Measurements from ENCODE around the gene IFNE.

The IFNE gene, protein sequence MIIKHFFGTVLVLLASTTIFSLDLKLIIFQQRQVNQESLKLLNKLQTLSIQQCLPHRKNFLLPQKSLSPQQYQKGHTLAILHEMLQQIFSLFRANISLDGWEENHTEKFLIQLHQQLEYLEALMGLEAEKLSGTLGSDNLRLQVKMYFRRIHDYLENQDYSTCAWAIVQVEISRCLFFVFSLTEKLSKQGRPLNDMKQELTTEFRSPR

DNA sequence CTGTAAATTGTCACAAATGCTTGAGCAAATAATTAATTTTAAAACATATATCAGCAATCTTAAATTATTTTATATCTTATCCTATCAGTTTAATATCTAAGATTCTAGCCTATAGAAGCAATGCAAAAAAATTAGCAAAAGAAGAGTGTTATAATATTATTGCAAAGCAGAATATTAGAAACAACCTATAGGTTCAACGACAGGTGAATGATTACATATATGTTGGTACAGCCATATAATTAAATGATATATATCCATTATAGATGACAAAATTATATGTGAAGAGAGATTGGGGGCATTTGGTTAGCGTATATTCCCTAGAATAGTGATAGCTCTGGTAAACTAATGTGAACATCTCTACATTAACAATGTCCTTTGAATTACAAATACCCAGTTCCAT, at the start of gene IFNE:
Gene IFNE, minus strand, starts transcription at position 101 of the 400 bp plus-strand sequence. CDS start 619 bp downstream, outside the sequence.
- DNase-seq (ENCODE audit: low spot score), result no peak

DNA sequence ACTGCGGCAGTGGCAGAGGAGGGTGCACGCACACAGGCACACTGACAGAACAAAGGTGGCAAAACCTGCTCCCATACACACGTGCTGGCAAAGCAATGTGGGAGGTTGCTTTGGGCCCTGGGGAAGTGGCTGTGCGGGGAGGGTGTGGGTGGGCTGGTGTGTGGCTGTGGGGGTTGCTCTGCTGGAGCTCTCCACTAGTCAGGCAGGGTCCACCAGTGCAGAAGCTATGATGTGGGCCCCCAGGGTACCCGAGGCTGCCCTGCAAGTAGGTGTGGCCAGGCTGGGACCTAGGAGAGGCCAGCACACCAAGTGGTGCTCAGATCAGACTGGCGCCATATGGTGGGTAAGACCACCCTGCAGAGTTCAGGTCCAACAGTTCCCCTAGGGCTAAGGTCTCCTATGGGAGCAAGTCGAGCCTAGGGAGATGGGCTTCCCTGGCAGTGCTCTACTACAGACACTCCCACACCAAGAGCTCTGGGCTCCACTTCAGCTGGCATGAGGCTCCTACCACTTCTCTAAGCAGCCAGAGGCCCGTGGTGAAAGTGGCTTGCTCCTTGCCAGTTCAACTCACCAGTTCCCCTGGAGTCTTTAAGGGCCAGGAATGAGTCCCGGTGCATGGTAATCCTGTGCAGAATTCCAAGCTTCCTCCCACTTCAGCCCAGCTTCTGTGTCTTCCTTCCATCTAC, 46.2 kb upstream of the IFNE start:
- no peak for DNase-seq (ENCODE audit: low spot score)

DNA sequence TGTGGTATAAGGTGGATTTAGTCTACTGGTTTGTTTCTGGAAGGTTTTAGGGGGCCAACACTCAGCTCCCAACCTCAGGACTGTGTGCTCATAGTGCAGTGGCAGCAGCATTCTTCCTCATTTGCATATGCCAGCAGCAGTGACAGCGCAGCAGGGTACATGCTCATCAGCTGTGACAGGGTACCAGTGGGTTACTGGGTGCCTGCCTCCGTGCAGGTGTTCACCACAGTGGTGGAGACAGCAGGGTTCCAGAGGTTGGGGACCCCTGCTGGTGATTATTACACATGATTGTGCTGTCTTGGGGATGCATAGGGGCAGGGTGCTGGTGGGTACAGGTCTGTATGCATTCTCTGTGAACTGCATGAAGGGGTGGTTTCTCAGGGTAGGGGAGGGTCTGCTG, 45.5 kb upstream of the IFNE start:
- DNase-seq (ENCODE audit: low spot score), result peak; percentile 22

DNA sequence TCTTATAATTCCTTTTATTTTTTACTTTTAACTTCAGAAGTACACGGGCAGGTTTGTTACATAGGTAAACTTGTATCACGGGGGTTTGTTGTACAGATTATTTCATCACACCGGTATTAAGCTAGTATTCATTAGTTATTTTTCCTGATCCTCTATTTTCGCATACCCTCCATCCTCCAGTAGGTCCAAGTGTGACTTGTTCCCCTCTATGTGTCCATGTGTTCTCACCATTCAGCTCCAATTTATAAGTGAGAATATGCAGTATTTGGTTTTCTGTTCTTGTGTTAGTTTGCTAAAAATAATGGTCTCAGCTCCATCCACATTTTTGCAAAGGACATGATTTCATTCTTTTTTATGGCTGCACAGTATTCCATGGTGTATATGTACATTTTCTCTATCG, 43.1 kb upstream of the IFNE start:
- no peak for DNase-seq (ENCODE audit: low spot score)

DNA sequence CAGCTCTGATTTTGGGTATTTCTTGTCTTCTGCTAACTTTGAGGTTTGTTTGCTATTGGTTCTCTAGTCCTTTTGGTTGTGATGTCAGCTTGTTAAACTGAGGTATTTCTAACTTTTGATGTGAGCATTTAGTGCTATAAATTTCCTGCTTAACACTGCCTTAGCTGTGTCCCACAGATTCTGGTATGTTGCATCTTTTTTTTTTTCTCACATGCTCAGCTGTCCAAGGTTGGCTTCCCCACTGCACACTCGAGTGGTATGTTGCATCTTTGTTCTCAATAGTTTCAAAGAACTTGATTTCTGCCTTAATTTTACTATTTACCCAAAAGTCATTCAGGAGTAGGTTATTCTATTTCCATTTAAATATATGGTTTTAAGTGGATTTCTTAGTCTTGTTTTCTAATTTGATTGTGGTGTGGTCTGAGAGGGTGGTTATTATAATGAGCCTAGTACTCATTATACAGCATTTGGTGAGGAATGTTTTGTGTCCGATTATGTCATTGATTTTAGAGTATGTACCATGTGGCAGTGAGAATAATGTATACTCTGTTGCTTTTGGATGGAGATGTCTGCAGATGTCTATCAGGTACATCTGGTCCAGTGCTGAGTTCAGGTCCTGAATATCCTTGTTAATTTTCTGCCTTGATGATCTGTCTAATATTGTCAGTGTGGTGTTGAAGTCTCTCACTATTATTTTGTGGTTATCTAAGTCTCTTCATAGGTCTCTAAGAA, 42.2 kb upstream of the IFNE start:
- no peak for DNase-seq (ENCODE audit: low spot score)

DNA sequence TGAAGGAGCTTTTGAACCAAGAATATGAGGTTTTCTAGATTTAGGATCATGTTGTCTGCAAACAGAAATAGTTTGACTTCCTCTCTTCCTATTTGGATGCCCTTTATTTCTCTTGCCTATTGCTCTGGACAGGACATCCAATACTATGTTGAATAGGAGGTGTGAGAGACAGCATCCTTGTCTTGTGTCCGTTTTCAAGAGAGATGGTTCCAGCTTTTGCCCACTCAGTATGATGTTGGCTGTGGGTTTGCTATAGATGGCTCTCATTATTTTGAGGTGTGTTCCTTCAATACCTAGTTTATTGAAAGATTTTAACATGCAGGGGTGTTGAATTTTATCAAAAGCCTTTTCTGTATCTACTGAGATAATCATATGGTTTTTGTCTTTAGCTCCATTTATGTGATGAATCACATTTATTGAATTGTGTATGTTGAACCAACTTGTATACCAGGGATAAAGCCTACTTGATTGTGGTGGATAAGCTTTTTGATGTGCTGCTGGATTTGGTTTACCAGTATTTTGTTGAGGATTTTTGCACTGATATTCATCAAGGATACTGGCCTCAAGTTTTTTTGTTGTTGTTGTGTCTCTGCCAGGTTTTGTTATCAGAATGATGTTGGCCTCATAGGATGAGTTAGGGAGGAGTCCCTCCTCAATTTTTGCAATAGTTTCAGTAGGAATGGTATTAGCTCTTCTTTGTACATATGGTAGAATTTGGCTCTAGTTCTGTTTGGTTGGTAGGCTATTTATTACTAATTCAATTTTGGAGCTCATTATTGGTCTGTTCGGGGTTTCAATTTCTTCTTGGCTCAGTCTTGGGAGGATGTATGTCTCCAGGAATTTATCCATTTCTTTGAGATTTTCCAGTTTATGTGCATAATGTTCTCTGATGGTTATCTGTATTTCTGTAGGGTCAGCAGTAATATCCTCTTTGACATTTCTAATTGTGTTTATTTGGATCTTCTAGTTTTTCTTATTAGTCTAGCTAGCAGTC, 41.2 kb upstream of the IFNE start:
- DNase-seq (ENCODE audit: low spot score), result no peak

DNA sequence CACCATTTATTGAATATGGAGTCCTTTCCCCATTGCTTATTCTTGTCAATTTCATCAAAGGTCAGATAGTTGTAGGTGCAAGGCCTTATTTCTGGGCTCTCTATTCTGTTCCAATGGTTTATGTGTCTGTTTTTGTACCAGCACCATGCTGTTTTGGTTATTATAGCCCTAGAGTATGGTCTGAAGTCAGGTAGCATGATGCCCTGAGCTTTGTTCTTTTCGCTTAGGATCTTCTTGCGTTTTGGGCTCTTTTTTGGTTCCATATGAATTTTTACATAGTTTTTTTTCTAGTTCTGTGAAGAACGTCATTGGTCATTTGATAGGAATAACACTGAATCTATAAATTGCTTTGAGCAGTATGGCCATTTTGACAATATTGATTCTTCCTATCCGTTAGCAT, 40.2 kb upstream of the IFNE start:
- no peak for DNase-seq (ENCODE audit: low spot score)

DNA sequence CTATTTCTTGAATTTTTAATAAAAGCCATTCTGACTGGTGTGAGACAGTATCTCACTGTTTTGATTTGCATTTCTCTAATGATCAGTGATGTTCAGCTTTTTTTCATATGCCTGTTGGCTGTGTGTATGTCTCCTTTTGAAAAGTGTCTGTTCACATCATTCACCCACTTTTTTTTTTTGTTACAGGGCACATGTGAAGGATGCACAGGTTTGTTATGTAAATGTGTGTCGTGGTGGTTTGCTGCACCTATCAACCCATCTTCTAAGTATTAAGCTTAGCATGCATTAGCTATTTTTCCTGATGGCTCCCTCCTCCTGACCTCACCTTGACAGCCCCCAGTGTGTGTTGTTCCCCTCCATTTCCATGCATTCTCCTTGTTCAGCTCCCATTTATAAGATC, 39.3 kb upstream of the IFNE start:
- DNase-seq (ENCODE audit: low spot score), result no peak

DNA sequence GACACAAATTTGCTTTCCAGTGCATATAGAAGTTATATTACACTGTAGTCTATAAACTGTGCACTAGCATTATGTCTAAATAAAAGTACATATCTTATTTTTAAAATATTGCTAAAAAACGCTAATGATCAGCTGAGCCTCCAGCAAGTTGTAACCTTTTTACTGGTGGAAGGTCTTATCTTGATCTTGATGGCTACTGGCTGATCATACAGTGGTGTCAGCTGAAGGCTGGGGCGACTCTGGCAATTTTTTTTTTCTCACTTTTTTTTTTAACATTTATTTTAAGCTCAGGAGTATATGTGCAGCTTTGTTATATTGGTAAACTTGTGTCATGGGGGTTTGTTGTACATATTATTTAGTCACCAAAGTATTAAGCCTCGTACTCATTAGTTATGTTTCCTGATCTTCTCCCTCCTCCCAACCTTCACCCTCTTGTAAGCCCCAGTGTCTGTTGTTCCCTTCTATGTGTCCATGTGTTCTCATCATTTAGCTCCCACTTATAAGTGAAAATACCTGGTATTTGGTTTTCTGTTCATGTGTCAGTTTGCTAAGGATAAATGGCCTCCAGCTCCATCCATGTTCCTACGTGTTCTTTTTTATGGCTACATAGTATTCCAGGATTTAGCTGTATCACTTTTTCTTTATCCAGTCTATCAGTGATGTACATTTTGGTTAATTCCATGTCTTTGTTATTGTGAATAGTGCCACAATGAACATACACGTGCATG, 38.6 kb upstream of the IFNE start:
- DNase-seq (ENCODE audit: low spot score), result no peak

DNA sequence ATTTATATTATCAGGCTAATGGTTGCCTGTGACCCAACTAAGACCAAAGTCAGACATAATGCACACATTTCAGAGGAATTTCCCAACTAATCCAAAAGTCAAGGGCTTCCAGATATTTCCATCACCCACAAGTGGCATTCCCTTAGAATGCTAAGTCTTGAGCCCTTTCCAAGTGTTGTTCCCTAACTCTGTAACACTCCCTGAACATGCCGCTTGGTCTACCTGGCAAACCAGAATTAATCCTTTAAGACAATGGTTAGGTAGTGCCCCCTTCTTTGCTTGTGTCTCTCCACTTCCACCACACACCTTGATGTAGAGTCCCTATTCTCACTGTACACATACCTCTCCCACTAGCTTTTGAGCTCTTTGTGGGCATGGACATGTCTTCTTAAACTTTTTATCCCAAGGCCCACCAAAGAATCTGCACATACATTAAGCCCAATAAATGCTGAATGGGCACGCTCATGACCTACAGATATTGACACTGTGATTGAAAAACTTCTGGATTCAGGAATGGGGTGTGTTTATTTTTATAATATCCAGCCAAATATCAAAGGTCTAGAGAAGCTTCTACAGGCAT, 37.8 kb upstream of the IFNE start:
- no peak for DNase-seq (ENCODE audit: low spot score)

DNA sequence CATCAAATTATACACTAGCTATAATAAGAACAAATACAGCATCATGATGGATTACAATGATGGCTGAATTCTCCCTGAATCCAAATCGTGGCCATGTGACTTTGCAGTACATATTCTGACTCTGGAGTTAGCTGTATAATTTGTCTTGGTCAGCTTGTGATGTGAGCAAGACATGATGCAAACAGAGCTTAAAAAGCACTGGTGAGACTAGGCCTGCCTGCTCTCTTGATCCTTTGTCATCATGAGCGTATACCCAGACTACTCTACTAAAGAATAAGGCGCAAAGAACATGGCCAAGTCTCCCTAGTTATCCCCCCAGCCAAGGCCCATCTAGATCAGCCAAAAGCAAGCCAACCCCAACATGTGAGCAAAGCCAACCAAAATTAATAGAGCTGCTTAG, 34.7 kb upstream of the IFNE start:
- no peak for DNase-seq (ENCODE audit: low spot score)

DNA sequence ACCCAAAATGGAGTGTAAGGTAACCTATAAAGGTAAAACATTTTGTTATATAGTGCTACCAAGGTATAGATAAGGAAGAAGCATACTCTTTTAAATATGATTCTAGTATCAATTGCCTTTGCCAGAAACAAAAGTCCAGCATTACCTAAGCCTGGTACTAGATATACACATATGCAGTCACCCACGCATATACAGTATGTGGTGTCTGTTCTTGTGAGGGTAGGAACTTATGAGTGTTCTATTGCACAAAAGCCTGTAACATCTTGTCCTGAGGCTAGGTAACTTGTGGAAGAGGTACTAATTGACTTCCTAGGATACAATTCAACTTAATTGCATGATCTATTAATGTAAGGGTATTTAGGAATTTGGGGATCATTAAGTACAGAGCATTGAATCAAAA, 31.3 kb upstream of the IFNE start:
- no peak for DNase-seq (ENCODE audit: low spot score)

DNA sequence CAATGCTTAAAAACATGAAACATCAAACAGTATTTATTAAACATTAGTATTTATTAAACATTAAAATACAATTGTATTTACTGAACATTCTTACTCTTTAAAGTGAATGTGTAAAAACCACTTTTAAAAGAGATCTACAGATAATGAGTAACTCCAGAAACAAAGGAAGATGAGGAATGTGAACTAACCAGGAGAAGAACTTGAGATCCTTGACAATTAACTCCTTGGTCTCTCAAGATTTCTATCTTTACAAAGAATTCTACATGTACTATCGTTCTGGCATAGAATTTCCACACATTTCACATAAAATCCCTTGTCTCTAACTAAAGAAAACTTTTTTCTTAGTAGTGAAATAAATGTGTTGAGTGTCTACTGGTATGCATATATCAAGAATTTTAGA, 28.7 kb upstream of the IFNE start:
- no peak for DNase-seq (ENCODE audit: low spot score)

DNA sequence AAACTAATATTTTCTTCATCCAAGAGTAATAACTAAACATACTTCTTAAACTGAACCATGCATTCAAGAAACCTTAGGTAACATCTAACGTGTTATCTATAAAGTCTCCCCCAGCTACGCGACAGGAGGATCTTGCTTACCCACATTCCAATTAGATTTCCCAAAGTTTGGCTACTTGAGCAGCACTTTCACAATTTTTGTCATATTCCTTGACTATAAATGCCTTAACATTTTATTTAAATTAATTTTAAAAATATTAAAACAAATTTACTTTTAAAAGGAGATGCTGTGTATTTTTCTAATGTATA, 25.3 kb upstream of the IFNE start:
- DNase-seq (ENCODE audit: low spot score), result no peak

DNA sequence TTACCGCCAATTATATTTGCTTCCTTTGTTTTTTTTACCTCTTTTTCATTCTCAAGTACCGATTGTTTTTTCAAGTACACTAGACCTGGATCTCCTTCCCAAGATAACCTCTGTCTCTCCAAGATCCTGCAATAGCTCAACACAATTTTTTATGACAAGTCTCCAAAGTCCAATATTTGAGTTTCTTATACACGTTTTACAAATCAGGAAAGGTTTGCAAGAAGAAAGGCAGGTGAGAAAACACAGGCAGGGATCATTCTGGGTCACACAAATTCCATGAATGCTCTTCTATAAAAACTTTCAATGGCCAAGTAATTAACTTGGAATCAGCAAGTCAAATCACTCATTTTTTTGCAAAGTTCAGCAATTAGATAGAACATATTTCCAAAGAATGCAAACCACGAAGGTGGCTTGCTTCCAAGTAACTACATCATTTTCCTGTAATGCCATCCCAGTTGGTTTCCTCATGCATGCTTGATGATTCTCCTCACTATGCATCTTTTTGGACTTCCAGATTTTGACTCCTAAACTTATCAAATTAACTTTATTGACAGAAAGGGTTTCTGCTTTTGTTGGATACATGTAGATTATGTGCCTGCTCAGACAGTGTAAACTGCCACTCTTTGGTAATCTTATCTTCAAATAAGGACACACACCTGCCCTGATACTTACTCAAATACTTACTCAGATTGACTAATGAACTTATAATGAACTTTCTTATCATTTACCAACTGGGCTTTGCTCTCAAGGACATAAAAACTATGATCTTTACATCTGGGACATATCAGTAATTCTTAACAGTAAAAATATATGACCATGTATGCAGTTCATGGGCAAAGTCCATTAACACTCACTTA, 24.7 kb upstream of the IFNE start:
- DNase-seq (ENCODE audit: low spot score), result no peak

DNA sequence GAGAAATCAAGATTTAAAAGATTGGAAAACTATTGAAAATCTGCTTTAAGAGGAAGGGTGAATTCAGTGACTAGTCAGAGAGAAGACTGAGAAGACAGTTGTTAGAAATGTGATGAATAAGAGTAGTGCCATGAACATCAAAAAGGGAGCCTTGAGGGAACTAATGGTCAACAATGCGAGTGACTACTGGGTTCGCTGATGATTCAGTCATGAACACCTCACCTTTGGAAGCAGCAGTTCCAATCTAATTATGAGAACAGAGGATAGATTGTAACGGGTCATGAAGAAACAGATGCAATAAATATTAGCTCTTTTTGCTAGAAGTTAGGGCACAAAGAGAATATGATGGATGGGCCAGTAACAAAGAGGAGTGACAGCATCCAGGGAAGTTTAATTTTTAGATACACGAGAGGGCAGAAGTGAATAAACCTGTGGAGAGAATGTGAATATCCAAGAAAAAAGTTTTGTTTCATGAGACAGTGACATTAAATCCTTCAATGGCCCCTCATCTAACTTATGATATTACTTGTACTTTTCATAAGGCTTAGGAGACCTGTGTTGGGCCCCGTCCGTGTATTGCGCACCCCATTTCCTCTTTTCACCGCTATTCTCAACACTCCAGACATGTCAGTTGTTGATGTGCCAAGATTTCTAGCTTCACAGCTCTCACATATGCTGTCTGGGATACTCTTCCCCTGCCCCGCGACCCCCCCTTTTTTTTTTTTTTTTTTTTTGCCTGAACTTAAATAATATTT, 23.5 kb upstream of the IFNE start:
- no peak for DNase-seq (ENCODE audit: low spot score)

DNA sequence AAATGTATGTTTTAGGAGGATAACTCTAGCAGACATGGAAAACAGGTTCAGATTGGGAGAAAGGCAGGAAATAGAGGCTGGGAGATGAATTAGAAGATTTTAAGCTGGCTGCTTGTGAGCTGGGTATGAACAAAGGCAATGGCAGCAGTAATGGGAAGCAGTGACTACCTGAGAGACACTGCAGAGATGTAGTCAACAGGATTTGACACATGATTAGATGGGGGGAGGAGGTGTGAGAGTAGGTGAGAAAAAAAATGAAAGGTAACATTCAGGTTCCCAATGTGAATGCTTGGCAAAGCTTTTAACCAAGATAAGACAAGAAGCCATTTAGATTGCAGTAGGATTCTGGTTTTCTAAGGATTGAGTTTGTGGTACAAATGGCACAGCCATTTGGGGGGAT, 22.8 kb upstream of the IFNE start:
- DNase-seq (ENCODE audit: low spot score), result no peak

DNA sequence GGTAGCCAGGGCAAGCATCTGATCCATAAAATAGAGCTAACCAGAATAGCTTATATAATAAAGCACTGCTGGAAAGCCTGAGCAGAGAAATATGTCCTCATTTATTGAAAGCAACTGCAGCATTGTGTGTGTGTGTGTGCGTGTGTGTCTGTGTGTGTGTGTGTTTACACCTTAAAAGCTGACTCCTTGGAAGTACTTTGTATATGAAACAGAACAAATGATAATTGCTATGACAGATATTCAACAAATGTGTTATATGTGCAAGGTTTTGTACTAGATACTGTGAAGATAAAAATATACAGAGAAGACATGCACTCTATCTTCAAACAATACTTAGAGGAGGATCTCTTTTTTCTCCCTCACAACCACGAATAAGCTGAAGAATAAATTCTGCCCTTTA, 22.0 kb upstream of the IFNE start:
- DNase-seq (ENCODE audit: low spot score), result no peak

DNA sequence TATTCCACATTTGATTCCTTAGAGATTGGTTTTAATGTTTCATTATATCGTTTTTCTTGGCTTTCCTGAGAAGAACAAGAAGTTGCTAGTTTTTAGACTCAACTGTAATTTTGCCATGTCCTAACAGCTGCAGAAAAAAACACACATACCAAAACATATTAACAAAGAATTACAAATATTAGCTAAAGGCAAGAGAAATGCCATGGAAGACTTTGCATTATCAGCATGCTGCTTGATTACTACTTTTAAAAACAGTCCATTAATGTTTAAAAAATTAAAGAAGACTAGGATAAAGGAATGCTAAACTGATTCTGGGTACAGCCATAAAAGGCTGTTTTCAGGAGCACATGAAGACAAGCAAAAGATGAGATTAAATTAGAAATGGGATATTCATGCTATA, 20.5 kb upstream of the IFNE start:
- no peak for DNase-seq (ENCODE audit: low spot score)

DNA sequence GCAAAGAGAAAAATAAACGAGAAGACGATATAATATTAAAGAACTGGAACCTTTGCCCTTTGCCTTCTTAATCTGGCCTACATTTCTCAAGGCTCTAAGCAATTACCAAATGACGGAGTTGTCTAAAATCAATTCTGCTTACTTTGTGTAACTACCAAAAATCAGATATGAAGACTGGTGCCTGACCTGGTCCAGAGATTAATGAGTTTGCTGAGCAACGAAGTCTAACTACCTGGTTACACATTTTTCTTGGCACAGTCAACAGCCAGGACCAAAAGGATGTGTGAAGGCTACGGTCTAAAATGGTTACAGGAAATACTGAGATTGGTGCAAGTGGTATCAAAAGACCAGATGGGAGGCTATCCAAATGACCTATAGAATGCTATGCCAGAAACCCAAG, 17.8 kb upstream of the IFNE start:
- no peak for DNase-seq (ENCODE audit: low spot score)

Measured in D341Med (cell line).